ENCODE results near the gene LIM2.

- no peak for TF ChIP-seq CTCF (conservative IDR thresholded peaks at IDR 0.05; ENCODE audit: low read length)
- TF ChIP-seq EZH2phosphoT487 (IDR thresholded peaks at IDR 0.05; ENCODE audit: borderline replicate concordance, low read depth, low read length): no peak
Observed at GRCh38 chr19:51357952-51358351, 29.8 kb downstream of the LIM2 start.
